Glutamatergic neuron (in vitro differentiated cells): Measurements from ENCODE around the gene MKNK2. TPM values are rescaled to one million over a fixed set of nuclear protein-coding genes. Genes with fewer than 3 reads are reported as not detected.
"Not testable (repeated sequence)": the region's sequence is repeated elsewhere in the genome, so short reads cannot be mapped to it uniquely, and the experiment has no call there.

Experiments used
- DNase-seq: peaks from one replicate; pipeline ENCODE4 v3.0.0; 2022
- H3K27ac Mint-ChIP-seq: one replicate; pipeline ENCODE4 v1.8.0; 2020; ENCODE audit warnings: mild to moderate bottlenecking, mixed read lengths, inconsistent platforms; ENCODE audit not compliant: unreplicated experiment
- H3K27me3 Mint-ChIP-seq: one replicate; pipeline ENCODE4 v1.8.0; 2020; ENCODE audit warnings: mild to moderate bottlenecking, moderate library complexity, mixed read lengths, inconsistent platforms; ENCODE audit not compliant: unreplicated experiment
- H3K36me3 Mint-ChIP-seq: one replicate; pipeline ENCODE4 v1.8.0; 2020; ENCODE audit warnings: mild to moderate bottlenecking, mixed read lengths, inconsistent platforms; ENCODE audit not compliant: unreplicated experiment
- H3K4me1 Mint-ChIP-seq: one replicate; pipeline ENCODE4 v1.8.0; 2020; ENCODE audit warnings: mild to moderate bottlenecking, low read depth, mixed read lengths, inconsistent platforms; ENCODE audit not compliant: unreplicated experiment
- H3K4me3 Mint-ChIP-seq: one replicate; pipeline ENCODE4 v1.8.0; 2020; ENCODE audit warnings: mild to moderate bottlenecking, mixed read lengths, inconsistent platforms; ENCODE audit not compliant: unreplicated experiment
- H3K9me3 Mint-ChIP-seq: one replicate; pipeline ENCODE4 v1.8.0; 2020; ENCODE audit warnings: mild to moderate bottlenecking, moderate library complexity, mixed read lengths, inconsistent platforms; ENCODE audit not compliant: unreplicated experiment
- CTCF ChIP-seq: fragments of 200-600 bp; sonication (generic); IDR thresholded peaks from one replicate; pipeline ENCODE4 v1.5.0; 2021; ENCODE audit not compliant: partially characterized antibody, unreplicated experiment
- total RNA-seq: library from RNA; stranded (reverse); fragmentation: NEBNext Ultra II Directional; extraction: Animal tissue kit (Norgen Biotek cat#: 25700); gene quantifications from one replicate; pipeline ENCODE4 v1.2.1, GENCODE V29; 2021; ENCODE audit not compliant: unreplicated experiment

MKNK2 gene
- total RNA-seq, 1 donor from 2014 or later: 149 TPM

DNA sequence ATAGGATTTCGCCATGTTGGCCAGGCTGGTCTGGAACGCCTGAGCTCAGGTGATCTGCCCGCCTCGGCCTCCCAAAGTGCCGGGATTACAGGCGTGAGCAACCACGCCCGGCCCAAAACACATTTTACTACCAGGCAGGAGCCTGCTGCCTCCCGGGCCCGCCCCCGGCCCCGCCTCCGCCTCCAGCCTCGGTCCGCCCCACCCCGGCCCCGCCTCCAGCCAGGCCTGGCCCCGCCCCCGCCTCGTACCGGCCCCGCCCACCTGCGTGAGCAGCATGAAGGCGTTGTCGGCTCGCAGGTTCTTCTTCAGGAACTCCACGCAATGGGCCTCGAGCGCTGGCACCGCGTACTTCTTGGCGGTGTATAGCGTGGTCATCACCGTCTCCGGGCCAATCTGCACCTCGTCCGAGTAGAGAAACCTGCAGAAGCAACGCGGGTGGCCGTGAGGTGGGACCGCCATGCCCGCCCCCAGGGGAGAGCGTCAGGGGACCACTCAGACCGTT lies 58.2 kb downstream of the MKNK2 start:
- Mint-ChIP-seq H3K27ac (no peak overlapping the region), H3K4me3 (no peak overlapping the region), H3K4me1 (no peaks in the 10 kb centered on the region), H3K9me3 (peaks cover 11% of the 10 kb centered on the region), H3K36me3 (peaks cover 13% of the 10 kb centered on the region), H3K27me3 (peaks cover 12% of the 10 kb centered on the region)
- no peak for TF ChIP-seq CTCF
- no peak for DNase-seq

- H3K4me1 Mint-ChIP-seq: no peaks in the 10 kb centered on the region
Measured at GRCh38 chr19:1991018-1991913, 59.8 kb downstream of the MKNK2 start.

GRCh38 chr19:1990230-1991017 lies 60.6 kb downstream of the MKNK2 start:
- Mint-ChIP-seq H3K4me1 (no peaks in the 10 kb centered on the region), H3K4me3 (no peak overlapping the region), H3K9me3 (peaks cover 4% of the 10 kb centered on the region), H3K27ac (no peak overlapping the region), H3K36me3 (no peaks in the 10 kb centered on the region), H3K27me3 (peaks cover 11% of the 10 kb centered on the region)
- no peak for DNase-seq
- TF ChIP-seq CTCF: no peak

More at GRCh38 chr19:1991018-1991913, 59.8 kb downstream of the MKNK2 start:
- Mint-ChIP-seq H3K4me3 (no peak overlapping the region), H3K9me3 (peaks cover 4% of the 10 kb centered on the region), H3K27me3 (peaks cover 10% of the 10 kb centered on the region), H3K27ac (no peak overlapping the region), H3K36me3 (peaks cover 6% of the 10 kb centered on the region)
- no peak for DNase-seq
- no peak for TF ChIP-seq CTCF

DNA sequence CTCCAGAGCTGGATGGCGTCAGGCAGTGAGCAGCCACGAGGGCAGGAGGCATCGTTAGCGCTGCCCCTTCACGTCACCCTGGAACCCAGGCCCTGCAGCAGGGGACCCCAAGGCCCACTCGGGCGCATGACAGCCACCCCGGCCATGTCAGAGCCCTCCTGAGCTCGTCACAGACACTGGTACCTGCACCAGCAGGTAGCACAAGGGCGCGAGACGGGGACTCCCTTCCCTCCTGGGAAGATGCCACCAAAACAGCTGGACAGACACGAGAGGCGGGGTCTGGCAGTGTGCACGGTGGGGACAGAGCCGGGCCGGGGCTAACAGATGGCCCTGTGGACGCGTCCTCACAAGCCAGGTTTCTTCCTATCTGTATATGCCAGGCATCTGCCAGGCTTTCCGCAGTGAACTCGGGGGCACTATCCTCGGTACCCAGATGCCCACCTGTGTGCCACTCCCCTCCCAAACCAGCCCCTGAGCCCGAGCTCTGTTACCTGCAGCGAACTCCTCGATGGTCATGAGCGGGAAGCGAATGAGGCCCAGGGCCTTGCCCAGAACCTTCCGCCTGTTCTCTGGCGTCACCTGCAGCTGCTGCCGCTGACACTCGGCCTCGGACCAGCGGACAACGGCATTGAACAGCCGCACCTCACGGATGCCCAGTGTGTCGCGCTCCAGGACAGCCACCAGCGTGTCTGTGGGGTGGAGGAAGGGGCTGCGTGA lies 61.4 kb downstream of the MKNK2 start:
- TF ChIP-seq CTCF: no peak
- H3K9me3 Mint-ChIP-seq: peaks cover 6% of the 10 kb centered on the region
- no peaks in the 10 kb centered on the region for H3K4me1 Mint-ChIP-seq
- no peak overlapping the region for H3K27ac Mint-ChIP-seq
- H3K36me3 Mint-ChIP-seq: no peaks in the 10 kb centered on the region
- no peak for DNase-seq
- H3K4me3 Mint-ChIP-seq: no peak overlapping the region
- H3K27me3 Mint-ChIP-seq: peaks cover 16% of the 10 kb centered on the region

GRCh38 chr19:1988464-1988863 lies 62.6 kb downstream of the MKNK2 start:
- not testable (repeated sequence) for DNase-seq, H3K36me3 Mint-ChIP-seq, H3K4me3 Mint-ChIP-seq, H3K4me1 Mint-ChIP-seq, H3K9me3 Mint-ChIP-seq
- H3K27ac Mint-ChIP-seq: peak overlapping the region; percentile 17
- peaks cover 18% of the 10 kb centered on the region for H3K27me3 Mint-ChIP-seq
